Lower lobe of right lung (tissue), 2 donors: ENCODE results near the gene CEP89. TPM values are rescaled to one million over a fixed set of nuclear protein-coding genes. Genes with fewer than 3 reads are reported as not detected.
"Not testable (repeated sequence)": the region's sequence is repeated elsewhere in the genome, so short reads cannot be mapped to it uniquely, and the experiment has no call there.

Source experiments
- ATAC-seq, 2 donors: fragments of 200-7000 bp; cut with Tn5 transposase; one replicate each; pipeline ENCODE4 v1.9.1; 2020 to 2022; ENCODE audit warnings: mild to moderate bottlenecking in 2 of 2, moderate library complexity in 2 of 2
- DNase-seq: peaks from one replicate; pipeline ENCODE4 v3.0.0-alpha.2; 2020
- H3K27ac ChIP-seq: fragments of 200-600 bp; one replicate; pipeline ENCODE4 v1.8.0; 2022
- H3K27me3 ChIP-seq: fragments of 200-600 bp; one replicate; pipeline ENCODE4 v1.8.0; 2022; ENCODE audit warnings: low read depth
- H3K36me3 ChIP-seq: fragments of 200-600 bp; one replicate; pipeline ENCODE4 v1.8.0; 2022; ENCODE audit warnings: mild to moderate bottlenecking
- H3K4me1 ChIP-seq: fragments of 200-600 bp; one replicate; pipeline ENCODE4 v1.8.0; 2022
- H3K4me3 ChIP-seq: fragments of 200-600 bp; one replicate; pipeline ENCODE4 v1.8.0; 2022; ENCODE audit warnings: mild to moderate bottlenecking
- H3K9me3 ChIP-seq: fragments of 200-600 bp; one replicate; pipeline ENCODE4 v1.8.0; 2022
- intact Hi-C: fragments of 100-400 bp; cut with DNase I; formaldehyde crosslinking; loops from one replicate; pipeline ENCODE4 v1.11.0; 2022
- long read RNA-seq: library from polyadenylated mRNA; unstranded; transcript quantifications from one replicate; pipeline ENCODE4 v2.0.0, GENCODE V29; 2021
- total RNA-seq: library from RNA; stranded (reverse); fragmentation: NEBNext Ultra II Directional; extraction: Animal tissue kit (Norgen Biotek cat#: 25700); gene quantifications from one replicate; pipeline ENCODE4 v1.2.1, GENCODE V29; 2021
- TF ChIP-seq, protein P1 (sequence below): fragments of 200-600 bp; IDR thresholded peaks from one replicate; pipeline ENCODE4 v1.8.0; 2022; ENCODE audit warnings: antibody characterized with exemption, mild to moderate bottlenecking
- donor health status: DM: no; HTN: yes; CAD: no; lungs with severe emphysema.

CEP89 gene
- total RNA-seq = 19.8 TPM
- long read RNA-seq, full-length matches to known transcripts = 7 of 22 reads
- long read RNA-seq, partial matches to known transcripts = 4 of 22 reads
- long read RNA-seq, other reads (novel, unspliced or antisense) = 11 of 22 reads

DNA sequence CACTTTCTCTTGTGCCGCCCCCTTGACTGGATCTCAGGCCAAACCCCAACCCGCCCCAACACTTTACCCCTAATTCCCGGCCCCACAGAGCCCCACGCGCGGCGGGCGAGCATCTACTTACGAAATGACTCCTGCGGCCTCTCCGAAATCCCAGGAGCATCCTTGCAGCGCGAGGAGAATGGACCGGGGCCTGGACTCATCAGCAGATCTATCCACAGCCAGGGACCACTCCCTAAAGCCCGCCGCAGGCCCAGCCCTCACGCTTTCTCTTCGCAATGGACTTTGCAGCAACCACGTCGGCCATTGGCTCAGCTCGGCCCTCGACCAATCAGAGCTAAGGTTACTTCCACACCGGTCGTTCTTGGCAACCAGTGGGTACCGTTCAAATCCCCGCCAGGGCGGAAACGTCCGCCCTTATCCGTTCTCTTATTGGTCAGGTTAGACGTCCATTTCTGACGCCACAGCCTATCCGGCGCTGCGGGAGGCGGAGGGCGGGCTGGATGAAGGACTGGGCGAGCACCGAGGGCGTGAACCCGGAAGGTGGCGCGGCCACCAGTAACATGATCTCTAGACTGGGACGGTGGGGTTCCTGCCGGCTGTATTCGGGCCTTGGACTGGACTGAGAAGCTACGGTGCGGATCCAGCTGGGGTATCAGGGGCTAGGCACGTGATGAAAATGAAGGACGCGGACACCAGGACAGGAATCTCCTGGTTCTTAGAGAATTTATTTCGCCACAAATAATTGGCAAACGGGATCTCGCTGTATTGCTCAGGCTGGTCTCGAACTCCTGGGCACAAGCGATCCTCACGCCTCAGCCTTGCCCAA, at the start of gene CEP89, which contains the start of gene FAAP24:
Gene CEP89, minus strand, starts transcription at position 244 of the 826 bp plus-strand sequence. Its CDS starts 84 bp downstream, at position 160.
Gene FAAP24, plus strand, starts transcription at position 528 of the 826 bp plus-strand sequence. CDS start 955 bp downstream, outside the sequence.
- peak; percentile 99 for ATAC-seq
- Histone ChIP-seq H3K27me3 (no peaks in the 10 kb centered on the region), H3K9me3 (no peaks in the 10 kb centered on the region), H3K4me1 (peaks cover 19% of the 10 kb centered on the region), H3K36me3 (peaks cover 6% of the 10 kb centered on the region), H3K27ac (peak within 1 kb of the TSS; percentile 82), H3K4me3 (peak within 1 kb of the TSS; percentile 70)
- DNase-seq = peak; percentile 97
- intact Hi-C loops = no loop called here
- TF ChIP-seq, protein P1, sequence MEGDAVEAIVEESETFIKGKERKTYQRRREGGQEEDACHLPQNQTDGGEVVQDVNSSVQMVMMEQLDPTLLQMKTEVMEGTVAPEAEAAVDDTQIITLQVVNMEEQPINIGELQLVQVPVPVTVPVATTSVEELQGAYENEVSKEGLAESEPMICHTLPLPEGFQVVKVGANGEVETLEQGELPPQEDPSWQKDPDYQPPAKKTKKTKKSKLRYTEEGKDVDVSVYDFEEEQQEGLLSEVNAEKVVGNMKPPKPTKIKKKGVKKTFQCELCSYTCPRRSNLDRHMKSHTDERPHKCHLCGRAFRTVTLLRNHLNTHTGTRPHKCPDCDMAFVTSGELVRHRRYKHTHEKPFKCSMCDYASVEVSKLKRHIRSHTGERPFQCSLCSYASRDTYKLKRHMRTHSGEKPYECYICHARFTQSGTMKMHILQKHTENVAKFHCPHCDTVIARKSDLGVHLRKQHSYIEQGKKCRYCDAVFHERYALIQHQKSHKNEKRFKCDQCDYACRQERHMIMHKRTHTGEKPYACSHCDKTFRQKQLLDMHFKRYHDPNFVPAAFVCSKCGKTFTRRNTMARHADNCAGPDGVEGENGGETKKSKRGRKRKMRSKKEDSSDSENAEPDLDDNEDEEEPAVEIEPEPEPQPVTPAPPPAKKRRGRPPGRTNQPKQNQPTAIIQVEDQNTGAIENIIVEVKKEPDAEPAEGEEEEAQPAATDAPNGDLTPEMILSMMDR = no peak

DNA sequence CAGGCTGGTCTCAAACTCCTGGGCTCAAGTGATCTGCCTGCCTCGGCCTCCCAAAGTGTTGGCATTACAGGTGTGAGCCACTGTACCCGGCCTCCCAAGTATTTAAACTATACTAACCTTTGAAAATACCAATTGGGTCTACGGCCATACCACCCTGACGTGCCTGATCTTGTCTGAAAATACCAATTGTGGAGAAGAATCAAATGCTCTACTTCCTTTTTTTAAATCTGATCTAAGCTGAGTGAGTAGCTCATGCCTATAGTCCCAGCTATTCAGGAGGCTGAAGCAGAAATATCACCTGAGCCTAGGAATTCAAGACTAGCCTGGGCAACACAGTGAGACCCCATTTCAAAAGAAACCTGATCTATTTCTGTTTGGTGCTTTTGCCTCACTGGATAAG, 39.1 kb upstream of the CEP89 start:
- H3K4me3 ChIP-seq, intact Hi-C loops, H3K4me1 ChIP-seq, ATAC-seq, H3K9me3 ChIP-seq, H3K27me3 ChIP-seq, H3K27ac ChIP-seq, H3K36me3 ChIP-seq, DNase-seq: not testable (repeated sequence)

DNA sequence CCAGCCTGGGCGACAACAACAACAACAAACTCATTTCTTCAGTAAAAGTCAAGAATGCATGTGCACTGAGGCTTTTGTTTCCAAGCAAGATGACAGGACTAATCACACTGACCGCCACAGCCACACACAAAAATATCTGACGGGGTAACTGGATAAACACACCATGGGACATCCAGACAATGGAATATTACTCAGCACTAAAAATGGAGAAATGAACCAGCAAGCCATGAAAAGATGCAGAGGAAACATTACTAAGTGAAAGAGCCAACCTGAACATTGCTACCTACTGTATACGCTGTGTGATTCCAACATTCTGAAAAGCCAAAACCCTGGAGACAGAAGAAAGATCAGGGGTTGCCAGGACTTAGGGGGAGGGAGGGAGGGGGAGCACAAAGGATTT, 37.0 kb upstream of the CEP89 start:
- intact Hi-C loops = no loop called here
- Histone ChIP-seq H3K4me1 (no peaks in the 10 kb centered on the region), H3K4me3 (no peak overlapping the region), H3K36me3 (no peaks in the 10 kb centered on the region), H3K27ac (no peak overlapping the region), H3K9me3 (no peaks in the 10 kb centered on the region), H3K27me3 (no peaks in the 10 kb centered on the region)
- TF ChIP-seq, protein P1 = no peak
- DNase-seq (no peak), ATAC-seq (no peak)

DNA sequence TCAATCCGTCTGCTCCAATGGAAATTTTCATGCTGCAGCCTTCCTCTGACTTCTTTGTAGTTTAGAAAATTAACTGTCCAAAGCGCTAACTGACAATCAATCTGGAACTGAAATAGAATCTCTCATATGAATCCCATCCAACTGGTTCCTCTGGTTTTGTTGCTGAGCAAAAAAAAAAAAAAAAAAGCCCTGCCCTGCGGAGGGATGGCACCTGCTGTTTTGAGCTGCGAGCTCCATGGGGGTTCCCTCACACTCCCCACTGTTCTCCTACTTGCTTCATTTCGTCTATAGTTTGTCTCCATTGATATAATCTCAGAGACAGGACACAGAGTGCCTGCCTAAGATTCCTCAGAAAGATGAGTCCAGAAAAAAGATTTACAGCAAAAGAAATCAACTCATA, 33.7 kb upstream of the CEP89 start:
- Histone ChIP-seq H3K36me3 (no peaks in the 10 kb centered on the region), H3K27me3 (no peaks in the 10 kb centered on the region), H3K9me3 (no peaks in the 10 kb centered on the region), H3K4me1 (no peaks in the 10 kb centered on the region), H3K4me3 (no peak overlapping the region), H3K27ac (no peak overlapping the region)
- DNase-seq = no peak
- ATAC-seq = no peak
- intact Hi-C loops = no loop called here
- TF ChIP-seq, protein P1 = no peak

DNA sequence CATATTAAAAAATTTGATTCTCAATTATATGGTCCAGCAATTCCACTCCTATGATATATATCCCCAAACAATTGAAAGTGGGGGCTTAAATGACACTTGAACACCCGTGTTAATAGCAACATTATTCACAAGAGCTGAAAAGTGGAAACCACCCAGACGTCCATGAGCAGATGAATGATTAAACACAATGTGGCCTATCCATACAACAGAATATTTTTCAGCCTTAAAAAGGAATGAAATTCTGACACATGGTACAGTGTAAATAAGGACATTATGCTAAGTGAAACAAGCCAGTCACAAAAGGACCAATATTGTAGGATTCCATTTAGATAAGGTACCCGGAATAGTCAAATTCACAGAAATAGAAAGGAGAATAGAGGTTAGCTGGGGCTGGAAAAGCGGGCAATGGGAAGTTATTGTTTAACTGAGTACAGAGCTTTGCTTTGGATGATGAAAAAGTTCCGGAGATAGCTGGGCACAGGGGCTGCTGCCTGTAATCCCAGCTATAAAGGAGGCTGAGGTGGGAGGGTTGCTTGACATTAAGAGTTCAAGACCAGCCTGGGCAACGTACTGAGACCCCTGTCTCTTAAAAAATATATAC, 31.8 kb upstream of the CEP89 start:
- H3K36me3 ChIP-seq, H3K4me1 ChIP-seq, H3K4me3 ChIP-seq, DNase-seq, ATAC-seq, intact Hi-C loops, H3K27ac ChIP-seq, H3K9me3 ChIP-seq, H3K27me3 ChIP-seq: not testable (repeated sequence)

DNA sequence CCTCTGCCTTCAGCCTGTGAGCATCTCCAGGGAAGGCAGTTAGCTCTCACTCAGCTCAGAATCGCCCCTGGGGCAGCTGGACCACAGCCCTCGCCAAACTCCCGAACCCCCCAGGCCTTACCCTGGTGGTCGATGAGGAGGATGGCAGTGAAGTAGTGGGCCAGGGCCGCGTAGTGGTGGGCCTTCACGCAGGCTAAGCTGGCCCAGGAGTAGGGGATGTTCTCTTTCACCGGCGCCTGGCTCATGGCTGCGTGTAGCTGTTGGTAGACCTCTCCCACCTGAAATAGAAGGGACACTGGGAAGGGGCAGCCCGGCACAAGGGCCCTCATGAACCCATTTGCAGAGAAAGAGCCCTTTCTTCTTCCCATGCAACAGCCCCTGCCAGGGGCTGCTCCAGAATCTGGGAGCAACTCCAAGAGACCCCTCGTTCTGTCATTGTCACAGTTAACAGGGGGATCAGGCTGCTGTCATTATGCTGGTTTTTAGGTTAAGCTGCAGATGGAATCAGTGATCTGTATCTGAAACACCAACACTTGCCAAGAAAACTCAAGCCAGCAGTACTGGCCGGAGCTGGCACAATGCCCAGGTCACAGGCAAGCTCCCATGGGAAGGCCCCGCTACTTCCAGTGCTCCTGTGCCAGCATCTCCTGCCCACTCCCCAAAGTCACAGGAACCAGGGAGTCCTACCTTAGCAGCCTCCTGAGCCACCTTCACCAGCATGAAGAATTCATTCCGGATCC, 30.5 kb upstream of the CEP89 start:
- H3K4me1 ChIP-seq, H3K36me3 ChIP-seq, DNase-seq, H3K9me3 ChIP-seq, ATAC-seq, H3K27me3 ChIP-seq, intact Hi-C loops, H3K4me3 ChIP-seq, H3K27ac ChIP-seq: not testable (repeated sequence)
